ENCODE data around the gene HACD1.
A peak's percentile ranks its signal among the peaks of the same experiment; 100 is the strongest.

HACD1 gene

GRCh38 chr10:17644485-17644943, 27.3 kb upstream of the HACD1 start:
- H2AFZ ChIP-seq (ENCODE audit: low read depth, low read length, severe bottlenecking) = peak overlapping the region; percentile 58
- no peaks in the 10 kb centered on the region for H3K36me3 ChIP-seq (ENCODE audit: low read length)
- H3K9ac ChIP-seq (ENCODE audit: low read length) = peak overlapping the region; percentile 84
- peak overlapping the region; percentile 78 for H3K27ac ChIP-seq (ENCODE audit: low read depth, low read length)
- TF ChIP-seq CTCF (IDR thresholded peaks at IDR 0.05; ENCODE audit: insufficient read depth, low read length, poor library complexity, severe bottlenecking) = no peak
- TF ChIP-seq EZH2phosphoT487 (conservative IDR thresholded peaks at IDR 0.05; ENCODE audit: low read length) = no peak
- H3K9me3 ChIP-seq (ENCODE audit: insufficient read depth, low read length) = no peaks in the 10 kb centered on the region
- H3K9me2 ChIP-seq (replicated peaks; ENCODE audit: insufficient read depth, low read length) = no peaks in the 10 kb centered on the region
- peak overlapping the region; percentile 76 for H3K4me3 ChIP-seq (ENCODE audit: insufficient read depth, low read length, poor library complexity, severe bottlenecking)
- H3F3A ChIP-seq (ENCODE audit: insufficient read depth) = no peaks in the 10 kb centered on the region; the same call in 1 of the 2 replicates
- no peaks in the 10 kb centered on the region for H3K27me3 ChIP-seq (ENCODE audit: low read length)
- peaks cover 74% of the 10 kb centered on the region for H3K79me2 ChIP-seq (ENCODE audit: insufficient read depth, low read length)
- peak overlapping the region; percentile 98 for H3K4me2 ChIP-seq (ENCODE audit: low read depth, low read length, poor library complexity, severe bottlenecking)
- no peaks in the 10 kb centered on the region for H4K20me1 ChIP-seq (ENCODE audit: low read depth, low read length)

- H3F3A ChIP-seq (ENCODE audit: insufficient read depth) = no peaks in the 10 kb centered on the region; the same call in 1 of the 2 replicates
- no peaks in the 10 kb centered on the region for H3K27me3 ChIP-seq (ENCODE audit: low read length)
- peak within 1 kb of the TSS; percentile 78 for H3K27ac ChIP-seq (ENCODE audit: low read depth, low read length)
- H3K9me2 ChIP-seq (replicated peaks; ENCODE audit: insufficient read depth, low read length) = no peaks in the 10 kb centered on the region
- peak within 1 kb of the TSS; percentile 58 for H2AFZ ChIP-seq (ENCODE audit: low read depth, low read length, severe bottlenecking)
- H3K9ac ChIP-seq (ENCODE audit: low read length) = peak within 1 kb of the TSS; percentile 84
- no peaks in the 10 kb centered on the region for H4K20me1 ChIP-seq (ENCODE audit: low read depth, low read length)
- H3K4me2 ChIP-seq (ENCODE audit: low read depth, low read length, poor library complexity, severe bottlenecking) = peak within 1 kb of the TSS; percentile 98
- TF ChIP-seq EZH2phosphoT487 (conservative IDR thresholded peaks at IDR 0.05; ENCODE audit: low read length) (no peak), CTCF (IDR thresholded peaks at IDR 0.05; ENCODE audit: insufficient read depth, low read length, poor library complexity, severe bottlenecking) (no peak)
- no peaks in the 10 kb centered on the region for H3K9me3 ChIP-seq (ENCODE audit: insufficient read depth, low read length)
- peaks cover 68% of the 10 kb centered on the region for H3K79me2 ChIP-seq (ENCODE audit: insufficient read depth, low read length)
- H3K36me3 ChIP-seq (ENCODE audit: low read length) = no peaks in the 10 kb centered on the region
- peak within 1 kb of the TSS; percentile 76 for H3K4me3 ChIP-seq (ENCODE audit: insufficient read depth, low read length, poor library complexity, severe bottlenecking)
Measured at GRCh38 chr10:17643755-17644484, 26.7 kb upstream of the HACD1 start, which contains the start of gene STAM. STAM (plus strand) TSS chr10:17644151; CDS start chr10:17644340, 189 bp downstream.

- H3K4me2 ChIP-seq (ENCODE audit: low read depth, low read length, poor library complexity, severe bottlenecking) = peak overlapping the region; percentile 98
- peak overlapping the region; percentile 76 for H3K4me3 ChIP-seq (ENCODE audit: insufficient read depth, low read length, poor library complexity, severe bottlenecking)
- H3K9me2 ChIP-seq (replicated peaks; ENCODE audit: insufficient read depth, low read length) = no peaks in the 10 kb centered on the region
- peak overlapping the region; percentile 84 for H3K9ac ChIP-seq (ENCODE audit: low read length)
- H3K36me3 ChIP-seq (ENCODE audit: low read length) = no peaks in the 10 kb centered on the region
- no peaks in the 10 kb centered on the region for H4K20me1 ChIP-seq (ENCODE audit: low read depth, low read length)
- H3K27me3 ChIP-seq (ENCODE audit: low read length) = no peaks in the 10 kb centered on the region
- peak overlapping the region; percentile 78 for H3K27ac ChIP-seq (ENCODE audit: low read depth, low read length)
- no peak for TF ChIP-seq CTCF (IDR thresholded peaks at IDR 0.05; ENCODE audit: insufficient read depth, low read length, poor library complexity, severe bottlenecking)
- TF ChIP-seq EZH2phosphoT487 (conservative IDR thresholded peaks at IDR 0.05; ENCODE audit: low read length) = no peak
- H3K9me3 ChIP-seq (ENCODE audit: insufficient read depth, low read length) = no peaks in the 10 kb centered on the region
- H3F3A ChIP-seq (ENCODE audit: insufficient read depth) = no peaks in the 10 kb centered on the region; the same call in 1 of the 2 replicates
- peak overlapping the region; percentile 58 for H2AFZ ChIP-seq (ENCODE audit: low read depth, low read length, severe bottlenecking)
- peaks cover 62% of the 10 kb centered on the region for H3K79me2 ChIP-seq (ENCODE audit: insufficient read depth, low read length)
Measured at GRCh38 chr10:17643339-17643754, 26.2 kb upstream of the HACD1 start.

All from SU-DHL-6 (cell line).